Chondrocyte (in vitro differentiated cells): ENCODE results near the gene NDUFV3. TPM values are rescaled to one million over a fixed set of nuclear protein-coding genes. Genes with fewer than 3 reads are reported as not detected.
"Not testable (repeated sequence)": the region's sequence is repeated elsewhere in the genome, so short reads cannot be mapped to it uniquely, and the experiment has no call there.

Experiments
- DNase-seq: peaks from one replicate; pipeline ENCODE4 v3.0.0; 2021; ENCODE audit warnings: mixed read lengths, low spot score
- H3K27ac Mint-ChIP-seq: one replicate; pipeline ENCODE4 v1.8.0; 2021; ENCODE audit warnings: mild to moderate bottlenecking, moderate library complexity, mixed read lengths; ENCODE audit not compliant: unreplicated experiment
- H3K27me3 Mint-ChIP-seq: 2 replicates; pipeline ENCODE4 v1.8.0; 2021; ENCODE audit warnings: low read depth, mixed read lengths
- H3K36me3 Mint-ChIP-seq: 2 replicates; pipeline ENCODE4 v1.8.0; 2021; ENCODE audit warnings: low read depth, mixed read lengths
- H3K4me1 Mint-ChIP-seq: 2 replicates; pipeline ENCODE4 v1.8.0; 2021; ENCODE audit warnings: low read depth, mild to moderate bottlenecking, mixed read lengths
- H3K4me3 Mint-ChIP-seq: one replicate; pipeline ENCODE4 v1.8.0; 2021; ENCODE audit warnings: mild to moderate bottlenecking, moderate library complexity, mixed read lengths; ENCODE audit not compliant: unreplicated experiment
- H3K9me3 Mint-ChIP-seq: 2 replicates; pipeline ENCODE4 v1.8.0; 2021; ENCODE audit warnings: low read depth, mixed read lengths
- total RNA-seq: library from RNA; stranded (reverse); gene quantifications from 3 replicates; pipeline ENCODE4 v1.2.1, GENCODE V29; 2021
- TF ChIP-seq, protein P1 (sequence below): fragments of 200-600 bp; sonication (generic); IDR thresholded peaks from 2 replicates; pipeline ENCODE4 v1.5.0; 2021; ENCODE audit warnings: antibody characterized with exemption, mild to moderate bottlenecking, moderate library complexity

The NDUFV3 gene
- total RNA-seq, 1 donor from 2014 or later, result 41.7 TPM

DNA sequence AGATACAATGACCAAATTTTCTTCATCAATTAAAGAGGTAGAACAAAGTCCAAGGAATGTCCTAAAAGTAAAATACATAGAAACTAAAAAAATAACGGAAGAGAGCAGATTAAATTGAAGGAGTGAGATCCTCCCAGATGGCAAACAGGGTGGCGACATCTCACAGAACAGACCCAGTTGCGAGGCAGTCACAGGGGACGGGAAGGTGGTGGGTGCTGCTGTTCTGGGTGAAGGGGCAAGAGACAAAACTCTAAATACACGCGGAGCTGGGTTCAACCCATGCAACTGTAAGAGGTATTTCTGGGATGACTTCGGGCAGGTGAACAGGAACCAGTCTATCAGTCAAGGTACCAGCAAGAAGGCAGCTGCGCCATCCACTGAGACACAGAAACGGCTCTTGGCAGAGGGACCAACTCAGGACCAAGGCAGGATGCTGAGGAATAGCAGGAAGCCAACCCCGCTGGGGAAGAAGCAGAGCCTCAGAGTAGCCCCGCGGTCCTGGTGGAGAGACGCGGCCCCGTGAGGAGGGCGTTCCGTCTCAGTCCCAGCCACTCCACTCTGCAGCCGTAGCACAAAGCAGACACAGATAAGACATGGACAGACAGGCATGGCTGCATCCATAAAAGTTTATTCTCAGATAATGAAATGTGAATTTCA, 45.9 kb upstream of the NDUFV3 start:
- Mint-ChIP-seq H3K4me3 (no peak overlapping the region), H3K4me1 (peaks cover 9% of the 10 kb centered on the region), H3K36me3 (peaks cover 26% of the 10 kb centered on the region), H3K9me3 (no peaks in the 10 kb centered on the region), H3K27me3 (no peaks in the 10 kb centered on the region), H3K27ac (no peak overlapping the region)
- TF ChIP-seq, protein P1, sequence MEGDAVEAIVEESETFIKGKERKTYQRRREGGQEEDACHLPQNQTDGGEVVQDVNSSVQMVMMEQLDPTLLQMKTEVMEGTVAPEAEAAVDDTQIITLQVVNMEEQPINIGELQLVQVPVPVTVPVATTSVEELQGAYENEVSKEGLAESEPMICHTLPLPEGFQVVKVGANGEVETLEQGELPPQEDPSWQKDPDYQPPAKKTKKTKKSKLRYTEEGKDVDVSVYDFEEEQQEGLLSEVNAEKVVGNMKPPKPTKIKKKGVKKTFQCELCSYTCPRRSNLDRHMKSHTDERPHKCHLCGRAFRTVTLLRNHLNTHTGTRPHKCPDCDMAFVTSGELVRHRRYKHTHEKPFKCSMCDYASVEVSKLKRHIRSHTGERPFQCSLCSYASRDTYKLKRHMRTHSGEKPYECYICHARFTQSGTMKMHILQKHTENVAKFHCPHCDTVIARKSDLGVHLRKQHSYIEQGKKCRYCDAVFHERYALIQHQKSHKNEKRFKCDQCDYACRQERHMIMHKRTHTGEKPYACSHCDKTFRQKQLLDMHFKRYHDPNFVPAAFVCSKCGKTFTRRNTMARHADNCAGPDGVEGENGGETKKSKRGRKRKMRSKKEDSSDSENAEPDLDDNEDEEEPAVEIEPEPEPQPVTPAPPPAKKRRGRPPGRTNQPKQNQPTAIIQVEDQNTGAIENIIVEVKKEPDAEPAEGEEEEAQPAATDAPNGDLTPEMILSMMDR, result no peak
- DNase-seq, result peak; percentile 64

DNA sequence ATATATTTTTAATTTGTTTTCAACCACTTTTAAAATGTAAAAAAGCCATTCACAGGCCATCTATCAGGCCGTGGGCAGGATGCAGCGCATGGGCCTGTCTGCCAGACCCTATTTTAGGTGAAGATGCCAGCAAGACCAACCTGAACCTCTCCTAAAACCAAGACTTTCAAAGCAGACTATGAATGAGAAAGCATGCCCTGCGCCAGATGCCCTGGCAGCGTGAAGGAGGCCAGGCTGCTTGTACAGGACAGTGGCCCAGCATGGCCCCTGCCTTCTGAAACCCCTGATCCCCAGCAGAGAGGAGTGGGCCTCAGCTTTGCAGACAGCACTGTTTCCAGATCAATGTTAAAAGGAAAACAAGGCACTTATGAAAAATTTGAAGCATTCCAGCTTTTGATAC, 45.4 kb upstream of the NDUFV3 start:
- H3K9me3 Mint-ChIP-seq, result no peaks in the 10 kb centered on the region

DNA sequence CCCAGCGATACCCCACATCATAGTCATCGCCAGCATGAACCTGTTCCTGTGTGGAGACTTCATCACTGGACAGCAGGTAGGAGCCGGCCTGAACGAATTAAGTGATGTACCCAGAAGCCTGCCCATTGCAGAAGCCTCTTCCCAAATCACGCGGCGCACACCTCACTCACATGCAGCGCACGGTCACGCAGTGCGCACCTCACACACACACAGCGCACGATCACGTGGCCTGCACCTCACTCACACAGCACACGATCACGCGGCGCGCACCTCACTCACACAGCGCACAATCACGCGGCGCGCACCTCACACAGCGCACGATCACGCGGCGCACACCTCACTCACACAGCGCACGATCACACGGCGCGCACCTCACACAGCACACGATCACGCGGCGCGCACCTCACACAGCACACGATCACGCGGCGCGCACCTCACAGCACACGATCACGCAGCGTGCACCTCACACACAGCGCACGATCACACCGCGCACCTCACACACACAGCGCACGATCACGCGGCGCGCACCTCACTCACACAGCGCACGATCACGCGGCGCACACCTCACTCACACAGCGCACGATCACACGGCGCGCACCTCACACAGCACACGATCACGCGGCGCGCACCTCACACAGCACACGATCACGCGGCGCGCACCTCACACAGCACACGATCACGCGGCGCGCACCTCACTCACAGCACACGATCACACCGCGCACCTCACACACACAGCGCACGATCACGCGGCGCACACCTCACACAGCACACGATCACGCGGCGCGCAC, 44.8 kb upstream of the NDUFV3 start:
- not testable (repeated sequence) for H3K27ac Mint-ChIP-seq, H3K4me1 Mint-ChIP-seq, H3K27me3 Mint-ChIP-seq, H3K9me3 Mint-ChIP-seq, H3K4me3 Mint-ChIP-seq
- DNase-seq, result peak; percentile 50
- peaks cover 26% of the 10 kb centered on the region for H3K36me3 Mint-ChIP-seq

More for the DNA sequence above, 45.4 kb upstream of the NDUFV3 start:
- peak; percentile 61 for DNase-seq
- TF ChIP-seq, protein P1, result no peak
- H3K4me1 Mint-ChIP-seq, result peaks cover 9% of the 10 kb centered on the region
- H3K36me3 Mint-ChIP-seq, result peaks cover 26% of the 10 kb centered on the region
- no peaks in the 10 kb centered on the region for H3K27me3 Mint-ChIP-seq
- H3K27ac Mint-ChIP-seq, result no peak overlapping the region
- no peak overlapping the region for H3K4me3 Mint-ChIP-seq

DNA sequence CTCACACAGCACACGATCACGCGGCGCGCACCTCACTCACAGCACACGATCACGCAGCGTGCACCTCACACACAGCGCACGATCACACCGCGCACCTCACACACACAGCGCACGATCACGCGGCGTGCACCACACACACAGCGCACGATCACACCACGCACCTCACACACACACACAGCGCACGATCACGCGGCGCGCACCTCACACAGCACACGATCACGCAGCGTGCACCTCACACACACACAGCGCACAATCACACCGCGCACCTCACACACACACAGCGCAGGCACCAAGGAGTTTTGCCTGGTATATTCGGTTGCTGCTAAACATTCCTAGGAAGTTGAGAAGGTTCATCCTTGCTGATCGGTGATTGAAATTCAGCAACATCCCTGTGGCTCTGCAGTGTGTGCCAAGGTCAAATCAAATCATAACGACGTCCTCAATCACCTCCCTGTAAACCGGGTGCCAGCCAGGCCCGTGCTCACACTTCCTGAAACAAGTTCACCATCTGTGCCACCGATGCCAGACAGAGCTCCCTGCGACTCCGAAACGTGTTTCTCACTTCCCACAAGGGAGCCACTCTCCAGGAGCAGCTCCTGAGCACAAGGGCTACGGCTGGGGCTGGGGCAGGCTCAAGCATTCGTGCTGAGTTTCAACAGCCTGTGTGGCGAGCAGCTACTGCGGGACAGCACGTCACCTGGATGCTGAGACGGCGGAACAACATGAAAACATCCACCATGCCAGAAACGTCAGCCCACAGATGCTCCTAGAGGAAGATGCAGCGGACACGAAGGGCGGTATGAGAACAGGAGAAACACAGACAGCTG, 44.0 kb upstream of the NDUFV3 start:
- Mint-ChIP-seq H3K4me1 (peaks cover 9% of the 10 kb centered on the region), H3K27me3 (no peaks in the 10 kb centered on the region), H3K9me3 (no peaks in the 10 kb centered on the region), H3K4me3 (no peak overlapping the region), H3K27ac (no peak overlapping the region), H3K36me3 (peaks cover 30% of the 10 kb centered on the region)
- TF ChIP-seq, protein P1, result no peak
- DNase-seq, result peak; percentile 83

DNA sequence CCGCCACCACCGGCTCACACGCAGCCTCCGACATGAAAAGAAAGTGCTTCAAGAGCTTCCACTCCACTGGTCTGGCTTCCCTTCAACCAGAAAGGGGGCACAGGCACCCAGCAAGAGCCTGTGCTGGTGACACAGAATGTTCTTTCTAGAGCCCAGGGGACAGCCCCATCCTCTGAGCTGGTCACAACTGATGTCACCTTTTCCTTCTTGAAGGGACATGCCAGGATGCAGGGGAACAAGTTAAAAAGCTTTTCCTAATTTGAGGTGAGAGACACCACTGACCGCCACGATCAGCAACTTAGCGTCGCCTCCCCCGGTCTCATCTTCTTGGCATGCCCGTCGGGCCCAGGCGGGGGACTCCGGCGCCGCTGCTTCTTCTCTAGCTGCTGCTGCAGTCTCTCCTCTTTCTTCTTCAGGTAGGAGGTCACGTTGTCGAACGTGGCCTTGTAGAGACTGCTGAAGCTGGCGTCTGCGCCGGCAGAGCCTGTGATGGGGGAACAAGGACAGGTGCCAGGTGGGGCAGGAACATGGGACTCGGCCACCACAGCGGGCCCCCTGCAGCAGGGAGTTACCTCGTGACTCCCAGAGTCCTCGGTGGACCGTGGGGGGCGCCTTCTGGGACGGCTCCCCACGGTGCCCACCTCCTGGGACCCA, 43.2 kb upstream of the NDUFV3 start:
- Mint-ChIP-seq H3K4me3 (no peak overlapping the region), H3K27ac (no peak overlapping the region), H3K9me3 (no peaks in the 10 kb centered on the region), H3K27me3 (no peaks in the 10 kb centered on the region), H3K36me3 (peaks cover 34% of the 10 kb centered on the region), H3K4me1 (peaks cover 7% of the 10 kb centered on the region)
- TF ChIP-seq, protein P1, result no peak
- DNase-seq, result no peak
